ENCODE data around the gene PCBP3.

DNA sequence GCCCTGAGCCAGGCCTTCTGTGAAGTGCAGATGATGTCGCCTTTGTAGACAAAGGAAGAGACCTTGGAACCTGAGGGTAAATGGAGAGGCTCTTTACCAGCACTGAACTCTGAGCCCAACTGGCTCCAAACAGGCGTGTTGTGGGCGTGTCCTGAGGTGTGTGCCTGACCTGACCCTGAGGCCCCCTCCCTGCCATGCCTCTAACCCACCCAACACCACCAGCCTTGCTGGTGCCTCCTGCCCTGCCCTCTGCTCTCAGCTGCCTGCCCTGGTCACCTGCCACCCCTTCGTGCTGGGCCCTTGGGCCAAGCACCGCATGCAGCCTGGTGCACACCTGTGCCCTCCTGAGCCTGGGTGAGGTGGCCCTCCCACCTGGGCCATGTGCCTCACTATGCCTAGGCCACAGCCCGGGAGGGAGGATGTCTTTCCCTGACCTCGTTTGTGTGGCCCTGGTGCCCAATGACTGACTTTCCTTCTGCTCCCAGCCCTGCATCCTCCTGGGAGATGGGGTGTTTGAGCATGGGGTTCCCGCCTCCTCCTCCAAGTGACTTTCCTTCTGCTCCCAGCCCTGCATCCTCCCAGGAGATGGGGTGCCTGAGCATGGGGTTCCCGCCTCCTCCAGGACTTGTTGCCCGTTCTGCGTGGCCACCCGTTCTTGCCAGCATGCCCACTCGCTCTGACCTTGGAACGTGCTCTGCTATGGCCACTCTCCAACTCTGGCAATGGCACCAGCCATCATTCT is 157.0 kb downstream of the PCBP3 start:
- TF ChIP-seq CTCF (IDR thresholded peaks at IDR 0.05; ENCODE audit: borderline replicate concordance, extremely low read depth, low read length, poor library complexity, severe bottlenecking): no peak
- no peak for TF ChIP-seq EZH2 (IDR thresholded peaks at IDR 0.05; ENCODE audit: borderline replicate concordance, low read depth, low read length, severe bottlenecking)
